GM23338 (cell line): ENCODE measurements around the gene MPRIP. TPM values are rescaled to one million over a fixed set of nuclear protein-coding genes. Genes with fewer than 3 reads are reported as not detected.

Experiments
- ATAC-seq: fragments of 200-7000 bp; cut with Tn5 transposase; 3 replicates; pipeline ENCODE4 v1.9.1; 2020
- DNase-seq: peaks from one replicate; pipeline ENCODE4 v3.0.0-alpha.2; 2015; ENCODE audit warnings: low spot score
- H2AFZ ChIP-seq: fragments of 200-600 bp; sonication (generic); 2 replicates; pipeline ENCODE4 v1.8.0; 2016; ENCODE audit warnings: antibody characterized with exemption, mild to moderate bottlenecking, moderate library complexity
- H3F3A ChIP-seq: fragments of 200-600 bp; sonication (generic); replicated peaks from 2 replicates; pipeline ENCODE4 v1.8.0; 2017; ENCODE audit warnings: antibody characterized with exemption, mixed run types, low read depth
- H3K27ac ChIP-seq: fragments of 200-600 bp; sonication (generic); 2 replicates; pipeline ENCODE4 v1.6.1; 2016; ENCODE audit warnings: low read depth
- H3K27me3 ChIP-seq: fragments of 200-600 bp; sonication (generic); 2 replicates; pipeline ENCODE4 v1.8.0; 2016; ENCODE audit warnings: mild to moderate bottlenecking, mixed run types, moderate library complexity; ENCODE audit not compliant: insufficient read depth
- H3K36me3 ChIP-seq: fragments of 200-600 bp; sonication (generic); 2 replicates; pipeline ENCODE4 v1.8.0; 2016; ENCODE audit warnings: mild to moderate bottlenecking; ENCODE audit not compliant: insufficient read depth
- H3K4me1 ChIP-seq: fragments of 200-600 bp; sonication (generic); 2 replicates; pipeline ENCODE4 v1.8.0; 2016; ENCODE audit warnings: mild to moderate bottlenecking, moderate library complexity; ENCODE audit not compliant: insufficient read depth
- H3K4me2 ChIP-seq: fragments of 200-600 bp; sonication (generic); 2 replicates; pipeline ENCODE4 v1.7.1; 2017; ENCODE audit warnings: mixed run types
- H3K4me3 ChIP-seq: fragments of 200-600 bp; sonication (generic); 2 replicates; pipeline ENCODE4 v1.6.1; 2016; ENCODE audit warnings: mixed run types
- H3K79me2 ChIP-seq: fragments of 200-600 bp; sonication (generic); replicated peaks from 2 replicates; pipeline ENCODE4 v1.8.0; 2017; ENCODE audit warnings: mild to moderate bottlenecking; ENCODE audit not compliant: insufficient read depth
- H3K9me2 ChIP-seq: fragments of 200-600 bp; sonication (generic); 2 replicates; pipeline ENCODE4 v1.8.0; 2017; ENCODE audit not compliant: insufficient read depth
- H4K20me1 ChIP-seq: fragments of 200-600 bp; sonication (generic); replicated peaks from 2 replicates; pipeline ENCODE4 v1.8.0; 2017; ENCODE audit warnings: mild to moderate bottlenecking; ENCODE audit not compliant: insufficient read depth
- H3K27ac Mint-ChIP-seq: 2 replicates; pipeline ENCODE4 v1.8.0; 2020; ENCODE audit warnings: inconsistent platforms, mild to moderate bottlenecking, moderate library complexity, mixed read lengths
- H3K27me3 Mint-ChIP-seq: 3 replicates; pipeline ENCODE4 v1.8.0; 2022; ENCODE audit warnings: low read depth, mild to moderate bottlenecking, moderate library complexity, mixed read lengths, inconsistent platforms; ENCODE audit not compliant: insufficient read depth, poor library complexity
- H3K36me3 Mint-ChIP-seq: 3 replicates; pipeline ENCODE4 v1.8.0; 2021; ENCODE audit warnings: low read depth, mild to moderate bottlenecking, inconsistent platforms, moderate library complexity, mixed read lengths
- H3K4me1 Mint-ChIP-seq: 3 replicates; pipeline ENCODE4 v1.8.0; 2020; ENCODE audit warnings: mild to moderate bottlenecking, inconsistent platforms, mixed read lengths
- H3K4me3 Mint-ChIP-seq: 3 replicates; pipeline ENCODE4 v1.8.0; 2021; ENCODE audit warnings: moderate library complexity, mild to moderate bottlenecking, inconsistent platforms, mixed read lengths
- H3K9me3 Mint-ChIP-seq: 3 replicates; pipeline ENCODE4 v1.8.0; 2020; ENCODE audit warnings: moderate library complexity, mild to moderate bottlenecking, inconsistent platforms, mixed read lengths
- CREB1 ChIP-seq: fragments of 250-450 bp; sonication (Bioruptor Pico); IDR thresholded peaks from 2 replicates; pipeline ENCODE4 v1.5.0; 2020; ENCODE audit warnings: low read depth, mild to moderate bottlenecking, moderate library complexity
- EZH2phosphoT487 ChIP-seq: fragments of 200-600 bp; sonication (generic); IDR thresholded peaks from one replicate; pipeline ENCODE4 v1.8.1; 2018; ENCODE audit warnings: antibody characterized with exemption; ENCODE audit not compliant: unreplicated experiment
- JUNB ChIP-seq: IDR thresholded peaks from one replicate; pipeline ENCODE4 v1.6.1; 2016; ENCODE audit warnings: antibody characterized with exemption; ENCODE audit not compliant: unreplicated experiment
- POLR2AphosphoS5 ChIP-seq: IDR thresholded peaks from 2 replicates; pipeline ENCODE4 v1.6.1; 2016; ENCODE audit warnings: antibody characterized with exemption, low read depth
- STAT1 ChIP-seq: IDR thresholded peaks from one replicate; pipeline ENCODE4 v1.6.1; 2016; ENCODE audit warnings: antibody characterized with exemption; ENCODE audit not compliant: unreplicated experiment
- ZNF114 ChIP-seq: fragments of 250-450 bp; sonication (Bioruptor Pico); IDR thresholded peaks from 2 replicates; pipeline ENCODE4 v1.5.0; 2020; ENCODE audit warnings: mild to moderate bottlenecking, moderate library complexity
- ZNF331 ChIP-seq: fragments of 250-450 bp; sonication (Bioruptor Pico); IDR thresholded peaks from 2 replicates; pipeline ENCODE4 v1.5.0; 2020; ENCODE audit warnings: low read depth, mild to moderate bottlenecking, moderate library complexity
- polyA plus RNA-seq: library from polyadenylated mRNA; unstranded; fragments of >200 nt; fragmentation: Nextera tagmentation; extraction: Ambion mirVana; gene quantifications from 2 replicates; pipeline ENCODE4 v1.2.1, GENCODE V29; 2016
- total RNA-seq: library from RNA; depleted of rRNA; stranded (reverse); fragments of >200 nt; shearing (Covaris generic); gene quantifications from 2 replicates; pipeline ENCODE4 v1.2.3, GENCODE V29; 2014
- TF ChIP-seq, protein P1 (sequence below), 2 experiments: fragments of 200-600 bp in 1 of 2; sonication (generic) in 1 of 2; conservative IDR thresholded peaks; 2 replicates each; pipeline versions ENCODE4 v1.5.1 to v1.6.1; 2016 to 2017; ENCODE audit warnings: antibody characterized with exemption in 2 of 2, low read depth in 2 of 2, mild to moderate bottlenecking in 2 of 2, moderate library complexity in 1 of 2
- TF ChIP-seq, protein P2 (sequence below): IDR thresholded peaks from 2 replicates; pipeline ENCODE4 v1.6.1; 2016; ENCODE audit warnings: antibody characterized with exemption
- TF ChIP-seq, protein P3 (sequence below): IDR thresholded peaks from one replicate; pipeline ENCODE4 v1.6.1; 2018; ENCODE audit warnings: antibody characterized with exemption; ENCODE audit not compliant: unreplicated experiment

MPRIP gene
- total and polyA plus RNA-seq, 2 experiments from 2014 or later, result 39.3 to 113 TPM

DNA sequence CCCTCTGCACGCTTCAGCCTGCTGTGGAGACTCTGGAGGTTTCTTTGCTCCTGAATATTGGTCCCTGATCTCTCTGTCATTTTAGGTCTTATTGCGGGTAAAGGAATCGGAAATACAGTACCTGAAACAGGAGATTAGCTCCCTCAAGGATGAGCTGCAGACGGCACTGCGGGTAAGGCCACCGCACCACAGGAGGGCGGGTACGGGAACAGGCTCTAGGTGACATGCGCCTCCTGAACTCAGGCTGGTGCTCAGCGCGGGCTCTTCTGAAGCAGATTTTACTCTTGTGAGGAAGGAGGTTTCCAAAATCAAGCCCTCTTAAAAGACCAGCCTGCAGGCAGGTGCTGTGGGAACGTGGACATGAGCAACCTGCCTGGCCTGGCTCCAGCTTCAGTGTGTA, 134.1 kb downstream of the MPRIP start (continued):
- TF ChIP-seq ZNF331 (CRISPR knock-in tag) (no peak), STAT1 (no peak), EZH2phosphoT487 (no peak), CREB1 (CRISPR knock-in tag) (no peak), POLR2AphosphoS5 (no peak)
- TF ChIP-seq, protein P1, sequence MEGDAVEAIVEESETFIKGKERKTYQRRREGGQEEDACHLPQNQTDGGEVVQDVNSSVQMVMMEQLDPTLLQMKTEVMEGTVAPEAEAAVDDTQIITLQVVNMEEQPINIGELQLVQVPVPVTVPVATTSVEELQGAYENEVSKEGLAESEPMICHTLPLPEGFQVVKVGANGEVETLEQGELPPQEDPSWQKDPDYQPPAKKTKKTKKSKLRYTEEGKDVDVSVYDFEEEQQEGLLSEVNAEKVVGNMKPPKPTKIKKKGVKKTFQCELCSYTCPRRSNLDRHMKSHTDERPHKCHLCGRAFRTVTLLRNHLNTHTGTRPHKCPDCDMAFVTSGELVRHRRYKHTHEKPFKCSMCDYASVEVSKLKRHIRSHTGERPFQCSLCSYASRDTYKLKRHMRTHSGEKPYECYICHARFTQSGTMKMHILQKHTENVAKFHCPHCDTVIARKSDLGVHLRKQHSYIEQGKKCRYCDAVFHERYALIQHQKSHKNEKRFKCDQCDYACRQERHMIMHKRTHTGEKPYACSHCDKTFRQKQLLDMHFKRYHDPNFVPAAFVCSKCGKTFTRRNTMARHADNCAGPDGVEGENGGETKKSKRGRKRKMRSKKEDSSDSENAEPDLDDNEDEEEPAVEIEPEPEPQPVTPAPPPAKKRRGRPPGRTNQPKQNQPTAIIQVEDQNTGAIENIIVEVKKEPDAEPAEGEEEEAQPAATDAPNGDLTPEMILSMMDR (conservative IDR thresholded peaks at IDR 0.05; ENCODE audit: low read depth in 2 of 2), result no peak
- TF ChIP-seq, protein P2, sequence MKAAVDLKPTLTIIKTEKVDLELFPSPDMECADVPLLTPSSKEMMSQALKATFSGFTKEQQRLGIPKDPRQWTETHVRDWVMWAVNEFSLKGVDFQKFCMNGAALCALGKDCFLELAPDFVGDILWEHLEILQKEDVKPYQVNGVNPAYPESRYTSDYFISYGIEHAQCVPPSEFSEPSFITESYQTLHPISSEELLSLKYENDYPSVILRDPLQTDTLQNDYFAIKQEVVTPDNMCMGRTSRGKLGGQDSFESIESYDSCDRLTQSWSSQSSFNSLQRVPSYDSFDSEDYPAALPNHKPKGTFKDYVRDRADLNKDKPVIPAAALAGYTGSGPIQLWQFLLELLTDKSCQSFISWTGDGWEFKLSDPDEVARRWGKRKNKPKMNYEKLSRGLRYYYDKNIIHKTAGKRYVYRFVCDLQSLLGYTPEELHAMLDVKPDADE, result no peak
- TF ChIP-seq, protein P3, sequence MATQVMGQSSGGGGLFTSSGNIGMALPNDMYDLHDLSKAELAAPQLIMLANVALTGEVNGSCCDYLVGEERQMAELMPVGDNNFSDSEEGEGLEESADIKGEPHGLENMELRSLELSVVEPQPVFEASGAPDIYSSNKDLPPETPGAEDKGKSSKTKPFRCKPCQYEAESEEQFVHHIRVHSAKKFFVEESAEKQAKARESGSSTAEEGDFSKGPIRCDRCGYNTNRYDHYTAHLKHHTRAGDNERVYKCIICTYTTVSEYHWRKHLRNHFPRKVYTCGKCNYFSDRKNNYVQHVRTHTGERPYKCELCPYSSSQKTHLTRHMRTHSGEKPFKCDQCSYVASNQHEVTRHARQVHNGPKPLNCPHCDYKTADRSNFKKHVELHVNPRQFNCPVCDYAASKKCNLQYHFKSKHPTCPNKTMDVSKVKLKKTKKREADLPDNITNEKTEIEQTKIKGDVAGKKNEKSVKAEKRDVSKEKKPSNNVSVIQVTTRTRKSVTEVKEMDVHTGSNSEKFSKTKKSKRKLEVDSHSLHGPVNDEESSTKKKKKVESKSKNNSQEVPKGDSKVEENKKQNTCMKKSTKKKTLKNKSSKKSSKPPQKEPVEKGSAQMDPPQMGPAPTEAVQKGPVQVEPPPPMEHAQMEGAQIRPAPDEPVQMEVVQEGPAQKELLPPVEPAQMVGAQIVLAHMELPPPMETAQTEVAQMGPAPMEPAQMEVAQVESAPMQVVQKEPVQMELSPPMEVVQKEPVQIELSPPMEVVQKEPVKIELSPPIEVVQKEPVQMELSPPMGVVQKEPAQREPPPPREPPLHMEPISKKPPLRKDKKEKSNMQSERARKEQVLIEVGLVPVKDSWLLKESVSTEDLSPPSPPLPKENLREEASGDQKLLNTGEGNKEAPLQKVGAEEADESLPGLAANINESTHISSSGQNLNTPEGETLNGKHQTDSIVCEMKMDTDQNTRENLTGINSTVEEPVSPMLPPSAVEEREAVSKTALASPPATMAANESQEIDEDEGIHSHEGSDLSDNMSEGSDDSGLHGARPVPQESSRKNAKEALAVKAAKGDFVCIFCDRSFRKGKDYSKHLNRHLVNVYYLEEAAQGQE, result no peak

DNA sequence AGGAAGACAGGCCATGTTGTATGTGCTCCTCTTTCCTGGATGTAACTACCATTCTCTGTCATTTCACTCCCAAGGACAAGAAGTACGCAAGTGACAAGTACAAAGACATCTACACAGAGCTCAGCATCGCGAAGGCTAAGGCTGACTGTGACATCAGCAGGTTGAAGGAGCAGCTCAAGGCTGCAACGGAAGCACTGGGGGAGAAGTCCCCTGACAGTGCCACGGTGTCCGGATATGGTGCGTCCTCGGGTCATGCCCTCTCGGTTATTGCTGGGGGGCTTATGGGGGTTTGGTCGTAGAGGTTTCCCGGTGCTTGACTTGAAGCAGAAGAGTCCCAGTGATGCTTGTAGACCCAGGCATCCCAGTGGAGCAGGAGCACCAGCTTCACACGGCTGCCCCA, 134.9 kb downstream of the MPRIP start:
- H3K4me1 ChIP-seq, result no peaks in the 10 kb centered on the region
- Mint-ChIP-seq H3K9me3 (no peaks in the 10 kb centered on the region), H3K27me3 (peaks cover 2% of the 10 kb centered on the region), H3K36me3 (peaks cover 45% of the 10 kb centered on the region), H3K27ac (no peak overlapping the region), H3K4me3 (no peak overlapping the region), H3K4me1 (peaks cover 4% of the 10 kb centered on the region; the same call in 2 of the 3 replicates)
- no peaks in the 10 kb centered on the region; the same call in 1 of the 2 replicates for H3K36me3 ChIP-seq
- no peaks in the 10 kb centered on the region; the same call in 1 of the 2 replicates for H4K20me1 ChIP-seq
- no peak overlapping the region for H2AFZ ChIP-seq
- no peak overlapping the region for H3K27ac ChIP-seq
- no peak overlapping the region for H3K4me2 ChIP-seq
- DNase-seq (no peak), ATAC-seq (no peak)
- no peaks in the 10 kb centered on the region for H3K9me2 ChIP-seq
- H3K4me3 ChIP-seq, result no peak overlapping the region
- no peaks in the 10 kb centered on the region for H3K79me2 ChIP-seq
- H3K27me3 ChIP-seq, result no peaks in the 10 kb centered on the region
- no peaks in the 10 kb centered on the region for H3F3A ChIP-seq
- TF ChIP-seq JUNB (no peak), CREB1 (CRISPR knock-in tag) (no peak), ZNF114 (CRISPR knock-in tag) (no peak), ZNF331 (CRISPR knock-in tag) (no peak), STAT1 (no peak)
- TF ChIP-seq, protein P2, result no peak
- TF ChIP-seq, protein P1 (conservative IDR thresholded peaks at IDR 0.05; ENCODE audit: low read depth in 2 of 2), result no peak
